Measurements from ENCODE around the gene DCD. TPM values are rescaled to one million over a fixed set of nuclear protein-coding genes. Genes with fewer than 3 reads are reported as not detected.

The DCD gene
- total and polyA plus RNA-seq, 2 donors (not counting 3 experiments of a cell fraction or from before 2014, with no cell fraction given): not detected

GRCh38 chr12:54650889-54651288 lies 2.7 kb upstream of the DCD start:
- dilution Hi-C loops (cut with MboI; ENCODE audit: extremely low pct_ligation_motif_present, low sequenced_read_pairs) (no loop called here), intact Hi-C loops (cut with micrococcal nuclease) (no loop called here)
- Histone ChIP-seq H3K4me2 (ENCODE audit: insufficient read depth, low read length) (no peak overlapping the region), H3K9me1 (replicated peaks; ENCODE audit: control insufficient read depth, extremely low read depth, insufficient read depth, low read length) (no peaks in the 10 kb centered on the region), H3K9ac (replicated peaks; ENCODE audit: extremely low read depth, insufficient read depth, low read length) (no peak overlapping the region), H3K4me1 (ENCODE audit: control insufficient read depth, extremely low read depth, insufficient read depth, low read length) (no peaks in the 10 kb centered on the region), H3K27ac (ENCODE audit: insufficient read depth, low read depth, low read length) (no peak overlapping the region), H4K20me1 (replicated peaks; ENCODE audit: control insufficient read depth, extremely low read depth, insufficient read depth, low read length) (no peaks in the 10 kb centered on the region), H3K4me3 (replicated peaks in 1 of 3; ENCODE audit: insufficient read depth in 1 of 3, low read depth in 1 of 3, low read length in 3 of 3) (no peak overlapping the region), H3K79me2 (ENCODE audit: control insufficient read depth, insufficient read depth, low read length) (no peaks in the 10 kb centered on the region), H2AFZ (ENCODE audit: low read depth, low read length) (no peak overlapping the region), H3K36me3 (ENCODE audit: control insufficient read depth in 2 of 2, extremely low read depth in 1 of 2, insufficient read depth in 2 of 2, low read length in 2 of 2) (no peaks in the 10 kb centered on the region), H3K9me3 (replicated peaks; ENCODE audit: control insufficient read depth, insufficient read depth, low read length) (no peaks in the 10 kb centered on the region), H3K27me3 (ENCODE audit: control insufficient read depth in 2 of 2, insufficient read depth in 2 of 2, low read length in 2 of 2) (no peaks in the 10 kb centered on the region)
- FAIRE-seq (no peak), DNase-seq (ENCODE audit: low read depth, low spot score) (no peak)
- no TSS peak for BruUV-seq (replicated peaks)
- ChIA-PET CTCF (no interaction called here), POLR2A (no interaction called here)
- TF ChIP-seq JUN (IDR thresholded peaks at IDR 0.05; ENCODE audit: borderline replicate concordance, insufficient read depth, insufficient read length, low read depth) (no peak), MAX (IDR thresholded peaks at IDR 0.05; ENCODE audit: insufficient read depth, insufficient read length) (no peak), MYC (IDR thresholded peaks at IDR 0.05; ENCODE audit: low read depth, low read length) (no peak), EZH2 (IDR thresholded peaks at IDR 0.05; ENCODE audit: borderline replicate concordance, low read depth, low read length, severe bottlenecking) (no peak), FOS (IDR thresholded peaks at IDR 0.05; ENCODE audit: borderline replicate concordance, insufficient read depth, low read length) (no peak), GATA2 (IDR thresholded peaks at IDR 0.05; ENCODE audit: insufficient read depth, insufficient read length, low read depth, low read length) (no peak), CTCF (IDR thresholded peaks at IDR 0.05; ENCODE audit: extremely low read depth in 1 of 2, insufficient read depth in 1 of 2, low read depth in 1 of 2, low read length in 2 of 2) (no peak)

Measured in endothelial cell of umbilical vein (primary cell).